CD4-positive, alpha-beta memory T cell (primary cell): ENCODE data around the gene OR52I1. TPM values are rescaled to one million over a fixed set of nuclear protein-coding genes. Genes with fewer than 3 reads are reported as not detected.

Source experiments
- CTCF ChIA-PET: fragments of 350-600 bp; sonication (Branson Sonifier 250); formaldehyde crosslinking; loops from one replicate; lab custom pipeline; 2021; ENCODE audit warnings: inconsistent platforms; ENCODE audit not compliant: partially characterized antibody; lab: Charles Lee
- POLR2A ChIA-PET: fragments of 350-600 bp; sonication (Branson Sonifier 250); formaldehyde crosslinking; loops from one replicate; lab custom pipeline; 2021; ENCODE audit not compliant: partially characterized antibody; lab: Charles Lee
- DNase-seq, 5 donors: peaks; one replicate each; pipeline versions ENCODE4 v3.0.0 to v3.0.0-alpha.2; 2020 to 2022; ENCODE audit warnings: mixed read lengths in 1 of 5
- H3K27ac ChIP-seq: one replicate; pipeline ENCODE4 v1.7.0; 2013; ENCODE audit warnings: low read depth, low read length
- H3K27me3 ChIP-seq: 2 replicates; pipeline ENCODE4 v1.7.0; 2013; ENCODE audit warnings: mild to moderate bottlenecking, low read length, moderate library complexity; ENCODE audit not compliant: insufficient read depth
- H3K36me3 ChIP-seq: 2 replicates; pipeline ENCODE4 v1.7.0; 2013; ENCODE audit warnings: mild to moderate bottlenecking, low read length, moderate library complexity; ENCODE audit not compliant: insufficient read depth
- H3K4me1 ChIP-seq: 2 replicates; pipeline ENCODE4 v1.7.0; 2013; ENCODE audit warnings: mild to moderate bottlenecking, low read length, moderate library complexity; ENCODE audit not compliant: insufficient read depth
- H3K4me3 ChIP-seq, 2 donors: one replicate each; pipeline ENCODE4 v1.7.0; 2013; ENCODE audit warnings: low read length in 2 of 2, mild to moderate bottlenecking in 1 of 2
- H3K9me3 ChIP-seq, 2 donors: one replicate each; pipeline ENCODE4 v1.7.0; 2013; ENCODE audit warnings: low read length in 2 of 2, control low read depth in 1 of 2; ENCODE audit not compliant: control insufficient read depth in 1 of 2
- H3K27ac Mint-ChIP-seq, 7 donors: one replicate each; pipeline ENCODE4 v1.8.0; 2020 to 2021; ENCODE audit warnings: mixed read lengths in 7 of 7, mild to moderate bottlenecking in 6 of 7, inconsistent platforms in 3 of 7, moderate library complexity in 3 of 7
- H3K27me3 Mint-ChIP-seq, 2 donors: one replicate each; pipeline ENCODE4 v1.8.0; 2020 to 2021; ENCODE audit warnings: mixed read lengths in 2 of 2
- H3K36me3 Mint-ChIP-seq, 2 donors: one replicate each; pipeline ENCODE4 v1.8.0; 2020 to 2021; ENCODE audit warnings: mixed read lengths in 2 of 2, inconsistent platforms in 1 of 2, mild to moderate bottlenecking in 1 of 2
- H3K4me1 Mint-ChIP-seq, 4 donors: one replicate each; pipeline ENCODE4 v1.8.0; 2020 to 2021; ENCODE audit warnings: mixed read lengths in 4 of 4, mild to moderate bottlenecking in 1 of 4
- H3K4me3 Mint-ChIP-seq, 8 donors: one replicate each; pipeline ENCODE4 v1.8.0; 2020 to 2021; ENCODE audit warnings: mixed read lengths in 8 of 8, mild to moderate bottlenecking in 7 of 8, moderate library complexity in 6 of 8, inconsistent platforms in 3 of 8
- H3K9me3 Mint-ChIP-seq, 8 donors: one replicate each; pipeline ENCODE4 v1.8.0; 2020 to 2021; ENCODE audit warnings: mixed read lengths in 8 of 8, mild to moderate bottlenecking in 5 of 8, inconsistent platforms in 3 of 8, moderate library complexity in 1 of 8
- intact Hi-C: fragments of 100-400 bp; cut with micrococcal nuclease; formaldehyde crosslinking; loops from one replicate; pipeline ENCODE4 v1.15.1; 2023
- polyA plus RNA-seq, 2 donors: library from polyadenylated mRNA; unstranded; fragments of 300-500 nt; fragmentation: Illumina TruSeq; gene quantifications; one replicate each; pipeline ENCODE4 v1.2.3, GENCODE V29; 2021
- total RNA-seq, 2 experiments: library from RNA; stranded (reverse); gene quantifications; one replicate each; pipeline ENCODE4 v1.2.3, GENCODE V29; 2021

OR52I1 gene
- total and polyA plus RNA-seq, 4 experiments from 2014 or later, result 0.23 TPM; not detected in 3

GRCh38 chr11:4637662-4638047 is 43.8 kb downstream of the OR52I1 start:
- no peak overlapping the region for H3K4me3 Mint-ChIP-seq
- intact Hi-C loops, result loop anchor here (1.0 to 2.0 kb wide), 3 partner anchors 451 to 1253 kb away; partner anchors contain the start of gene OR52N2
- no peak for DNase-seq
- POLR2A ChIA-PET, result no interaction called here
- H3K27me3 ChIP-seq, result no peaks in the 10 kb centered on the region
- no peaks in the 10 kb centered on the region for H3K4me1 Mint-ChIP-seq
- no peaks in the 10 kb centered on the region for H3K9me3 Mint-ChIP-seq
- H3K27me3 Mint-ChIP-seq, result peaks cover 7 to 9% of the 10 kb centered on the region in 2 donors
- H3K27ac ChIP-seq, result no peak overlapping the region
- H3K4me1 ChIP-seq, result no peaks in the 10 kb centered on the region
- no peak overlapping the region for H3K4me3 ChIP-seq
- H3K27ac Mint-ChIP-seq, result no peak overlapping the region
- no peaks in the 10 kb centered on the region for H3K9me3 ChIP-seq
- H3K36me3 Mint-ChIP-seq, result no peaks in the 10 kb centered on the region
- H3K36me3 ChIP-seq, result no peaks in the 10 kb centered on the region
- CTCF ChIA-PET, result interaction anchor here (0.7 to 2.8 kb wide), 16 partner anchors 8 to 1716 kb away, joined by 3 to 34 read pairs (median 6); partner anchors contain the start of gene OR52N2

GRCh38 chr11:4639931-4640330 is 46.1 kb downstream of the OR52I1 start:
- Histone ChIP-seq H3K27ac (no peak overlapping the region), H3K4me3 (no peak overlapping the region), H3K4me1 (no peaks in the 10 kb centered on the region), H3K36me3 (no peaks in the 10 kb centered on the region), H3K9me3 (no peaks in the 10 kb centered on the region), H3K27me3 (no peaks in the 10 kb centered on the region)
- Mint-ChIP-seq H3K36me3 (no peaks in the 10 kb centered on the region), H3K27ac (no peak overlapping the region), H3K27me3 (peaks cover 12 to 14% of the 10 kb centered on the region in 2 donors), H3K4me3 (no peak overlapping the region), H3K9me3 (no peaks in the 10 kb centered on the region), H3K4me1 (no peaks in the 10 kb centered on the region)
- ChIA-PET CTCF (interaction anchor here (0.7 kb wide), 1 partner anchor 9 kb away, joined by 3 read pairs; no protein-coding TSS in a partner anchor), POLR2A (no interaction called here)
- no peak for DNase-seq
- intact Hi-C loops, result no loop called here

GRCh38 chr11:4641501-4641900 is 47.7 kb downstream of the OR52I1 start:
- Histone ChIP-seq H3K36me3 (no peaks in the 10 kb centered on the region), H3K4me1 (no peaks in the 10 kb centered on the region), H3K27me3 (no peaks in the 10 kb centered on the region), H3K9me3 (no peaks in the 10 kb centered on the region), H3K4me3 (no peak overlapping the region), H3K27ac (no peak overlapping the region)
- peaks cover 12 to 15% of the 10 kb centered on the region in 2 donors for H3K27me3 Mint-ChIP-seq
- H3K27ac Mint-ChIP-seq, result no peak overlapping the region
- H3K36me3 Mint-ChIP-seq, result no peaks in the 10 kb centered on the region
- ChIA-PET POLR2A (no interaction called here), CTCF (no interaction called here)
- intact Hi-C loops, result no loop called here
- no peaks in the 10 kb centered on the region for H3K4me1 Mint-ChIP-seq
- no peak overlapping the region for H3K4me3 Mint-ChIP-seq
- no peak for DNase-seq
- no peaks in the 10 kb centered on the region for H3K9me3 Mint-ChIP-seq

- no peaks in the 10 kb centered on the region for H3K36me3 ChIP-seq
- no peak overlapping the region for H3K27ac ChIP-seq
- H3K4me3 Mint-ChIP-seq, result no peak overlapping the region
- ChIA-PET POLR2A (no interaction called here), CTCF (no interaction called here)
- no peaks in the 10 kb centered on the region for H3K36me3 Mint-ChIP-seq
- no peak overlapping the region for H3K4me3 ChIP-seq
- H3K27ac Mint-ChIP-seq, result no peak overlapping the region
- no peak for DNase-seq
- intact Hi-C loops, result no loop called here
- H3K4me1 Mint-ChIP-seq, result no peaks in the 10 kb centered on the region
- no peaks in the 10 kb centered on the region for H3K4me1 ChIP-seq
- H3K27me3 ChIP-seq, result no peaks in the 10 kb centered on the region
- no peaks in the 10 kb centered on the region for H3K9me3 ChIP-seq
- peaks cover 12 to 15% of the 10 kb centered on the region in 2 donors for H3K27me3 Mint-ChIP-seq
- no peaks in the 10 kb centered on the region for H3K9me3 Mint-ChIP-seq
Measured at GRCh38 chr11:4642043-4642442, 48.2 kb downstream of the OR52I1 start.

DNA sequence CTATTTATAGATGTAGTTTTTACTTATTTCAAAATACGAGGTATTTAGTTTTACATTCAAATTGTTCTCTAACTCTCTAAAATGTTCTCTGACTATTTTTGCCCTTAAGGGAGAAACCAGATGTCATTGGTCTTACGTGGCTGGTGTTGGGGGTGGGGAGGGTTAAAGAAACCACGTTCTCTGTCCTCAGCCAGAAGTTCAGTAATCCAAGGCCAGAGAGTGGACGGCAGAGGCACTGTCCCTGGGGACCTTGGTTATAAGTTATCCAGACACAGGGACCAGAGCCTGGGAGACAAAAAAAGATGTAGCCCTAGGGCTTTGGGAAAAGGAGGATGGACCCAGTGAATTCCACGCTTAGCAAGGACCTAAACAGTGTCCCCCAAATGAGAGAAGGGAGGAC is 49.2 kb downstream of the OR52I1 start:
- Mint-ChIP-seq H3K4me3 (no peak overlapping the region), H3K27me3 (peaks cover 12 to 15% of the 10 kb centered on the region in 2 donors), H3K27ac (no peak overlapping the region), H3K4me1 (no peaks in the 10 kb centered on the region), H3K36me3 (no peaks in the 10 kb centered on the region), H3K9me3 (no peaks in the 10 kb centered on the region)
- Histone ChIP-seq H3K4me3 (no peak overlapping the region), H3K27me3 (no peaks in the 10 kb centered on the region), H3K9me3 (no peaks in the 10 kb centered on the region), H3K36me3 (no peaks in the 10 kb centered on the region), H3K4me1 (no peaks in the 10 kb centered on the region), H3K27ac (no peak overlapping the region)
- CTCF ChIA-PET, result no interaction called here
- intact Hi-C loops, result no loop called here
- no peak for DNase-seq
- POLR2A ChIA-PET, result no interaction called here

DNA sequence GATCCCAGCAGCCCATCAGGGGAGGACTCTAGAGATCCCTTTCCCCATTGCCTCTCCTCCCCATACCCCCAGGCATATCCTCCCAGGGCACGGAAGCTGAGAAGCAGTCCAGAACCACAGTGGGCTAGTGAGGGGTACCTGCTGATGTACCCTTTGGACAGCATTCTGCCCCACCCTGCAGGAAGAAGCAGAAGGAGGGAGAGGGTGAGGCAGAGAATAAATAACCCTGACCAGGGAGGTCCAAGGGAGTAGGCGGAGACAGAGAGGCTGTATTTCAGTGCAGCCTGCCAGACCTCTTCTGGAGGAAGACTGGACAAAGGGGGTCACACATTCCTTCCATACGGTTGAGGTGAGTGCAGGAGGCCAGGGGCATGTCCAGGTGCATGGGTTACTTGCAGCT is 49.8 kb downstream of the OR52I1 start, which contains the start of gene OR51E1:
OR51E1 (plus strand) TSS at position 301 of the 400 bp plus-strand sequence. CDS start 8,545 bp downstream, outside the sequence.
- intact Hi-C loops, result no loop called here
- Mint-ChIP-seq H3K4me3 (no peak within 1 kb of the TSS), H3K36me3 (no peaks in the 10 kb centered on the region), H3K27me3 (peaks cover 12 to 15% of the 10 kb centered on the region in 2 donors), H3K4me1 (no peaks in the 10 kb centered on the region), H3K9me3 (no peaks in the 10 kb centered on the region), H3K27ac (no peak within 1 kb of the TSS)
- H3K4me1 ChIP-seq, result no peaks in the 10 kb centered on the region
- ChIA-PET POLR2A (no interaction called here), CTCF (no interaction called here)
- no peaks in the 10 kb centered on the region for H3K36me3 ChIP-seq
- H3K9me3 ChIP-seq, result no peaks in the 10 kb centered on the region
- no peaks in the 10 kb centered on the region for H3K27me3 ChIP-seq
- H3K27ac ChIP-seq, result no peak within 1 kb of the TSS
- no peak for DNase-seq
- no peak within 1 kb of the TSS for H3K4me3 ChIP-seq

- Mint-ChIP-seq H3K27me3 (peaks cover 12 to 15% of the 10 kb centered on the region in 2 donors), H3K36me3 (no peaks in the 10 kb centered on the region), H3K27ac (no peak overlapping the region), H3K4me1 (no peaks in the 10 kb centered on the region), H3K4me3 (no peak overlapping the region), H3K9me3 (no peaks in the 10 kb centered on the region)
- POLR2A ChIA-PET, result no interaction called here
- CTCF ChIA-PET, result interaction anchor here (1.3 kb wide), 1 partner anchor 16 kb away, joined by 3 read pairs; no protein-coding TSS in a partner anchor
- no peaks in the 10 kb centered on the region for H3K36me3 ChIP-seq
- no peak overlapping the region for H3K27ac ChIP-seq
- H3K4me1 ChIP-seq, result no peaks in the 10 kb centered on the region
- no peak overlapping the region for H3K4me3 ChIP-seq
- no peaks in the 10 kb centered on the region for H3K27me3 ChIP-seq
- intact Hi-C loops, result no loop called here
- no peak for DNase-seq
- no peaks in the 10 kb centered on the region for H3K9me3 ChIP-seq
Measured at GRCh38 chr11:4644233-4644632, 50.4 kb downstream of the OR52I1 start.
